Non-pigmented ciliary epithelial cell (primary cell): Measurements from ENCODE around the gene ITGA2B.
"Not testable (repeated sequence)": the region's sequence is repeated elsewhere in the genome, so short reads cannot be mapped to it uniquely, and the experiment has no call there.

ENCODE experiments used
- DNase-seq: peaks from one replicate; pipeline ENCODE4 v3.0.0-alpha.2; 2010; ENCODE audit warnings: low read depth

The ITGA2B gene

DNA sequence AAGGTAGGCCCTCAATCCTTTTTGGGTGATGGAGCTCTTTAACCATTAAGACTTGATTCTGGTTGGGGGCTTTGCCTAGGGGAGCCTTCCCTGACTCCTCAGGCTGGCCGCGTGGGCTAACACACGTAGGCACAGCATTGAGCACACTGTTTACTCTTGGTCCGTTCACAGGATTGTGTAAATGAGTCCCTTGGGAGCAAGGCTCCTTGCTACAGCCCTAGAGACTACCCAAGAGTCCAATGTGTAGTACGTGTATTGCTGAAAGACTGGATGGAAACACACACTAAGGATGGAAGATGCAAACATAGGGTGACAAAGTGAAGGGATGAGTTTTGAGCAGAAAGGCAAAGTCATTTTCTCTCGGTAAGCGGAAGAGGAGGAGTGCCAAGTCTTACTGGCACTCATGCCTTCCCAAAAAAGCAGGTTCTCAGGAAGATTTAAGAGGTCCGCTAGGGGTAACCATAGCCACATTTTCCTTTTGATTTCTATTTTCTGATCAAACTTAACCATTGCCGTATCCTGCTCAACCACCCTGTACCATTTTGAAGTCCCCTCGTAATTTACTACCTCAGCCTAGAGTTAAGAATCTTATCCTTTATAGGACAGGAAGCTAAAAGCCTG lies 911 bp upstream of the ITGA2B start:
- no peak for DNase-seq

DNA sequence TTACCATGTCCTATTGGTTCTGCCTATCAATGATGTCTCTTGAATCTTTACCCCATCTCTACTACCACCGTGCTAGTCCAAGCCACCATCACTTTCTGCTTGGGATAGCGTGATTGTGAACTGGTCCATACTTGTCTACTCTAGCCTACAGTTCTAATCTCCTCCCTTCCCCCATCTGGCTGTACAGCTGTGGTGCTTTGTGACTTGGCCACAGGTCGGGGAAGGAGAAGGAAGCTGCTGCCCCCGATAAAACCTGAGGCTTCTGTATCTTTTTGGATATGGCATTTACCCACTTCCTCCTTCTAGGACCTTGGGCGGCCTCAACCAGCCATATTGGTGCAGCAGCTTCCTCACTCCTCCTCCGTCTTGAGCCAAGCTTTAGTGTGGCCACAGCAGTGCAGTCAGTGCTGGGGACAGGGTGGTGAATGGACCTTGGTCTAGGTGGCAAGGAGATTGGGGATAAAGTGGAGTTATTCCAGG lies 314 bp upstream of the ITGA2B start:
- DNase-seq = no peak

DNA sequence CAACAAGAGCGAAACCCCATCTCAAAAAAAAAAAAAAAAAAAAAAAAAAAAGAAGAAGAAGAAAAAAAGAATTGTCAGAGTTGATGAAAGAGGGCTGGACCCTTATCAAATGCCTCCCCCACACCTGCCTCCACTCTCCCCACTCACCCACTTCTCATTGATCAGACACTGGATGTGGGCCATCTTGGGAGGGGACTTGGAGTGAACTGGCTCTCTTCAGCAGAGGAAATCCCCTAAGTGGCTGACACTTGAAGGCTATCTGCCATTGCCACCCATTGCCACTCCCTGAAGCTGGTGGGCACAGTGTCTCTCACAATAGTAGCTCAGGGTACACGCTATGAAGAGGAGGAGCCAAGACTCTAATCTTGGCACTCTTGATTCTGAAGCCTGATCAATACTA lies 1.6 kb downstream of the ITGA2B start:
- DNase-seq = no peak

DNA sequence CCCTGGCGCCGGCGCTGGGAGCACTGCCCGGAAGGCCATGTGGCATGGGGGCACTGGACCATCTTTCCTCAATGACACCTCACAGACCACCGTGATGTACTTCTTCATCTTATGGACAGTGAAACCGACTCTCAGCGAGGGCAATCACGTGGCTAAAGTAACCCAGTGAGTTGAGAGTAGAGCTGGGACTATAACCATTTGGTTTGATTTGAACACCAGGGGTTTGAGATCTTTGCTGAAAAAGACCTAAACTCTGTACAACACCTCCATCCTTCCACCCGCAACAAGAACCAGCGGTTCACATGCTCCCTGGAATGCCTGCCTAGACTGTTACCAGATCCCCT lies 3.3 kb downstream of the ITGA2B start:
- no peak for DNase-seq

DNA sequence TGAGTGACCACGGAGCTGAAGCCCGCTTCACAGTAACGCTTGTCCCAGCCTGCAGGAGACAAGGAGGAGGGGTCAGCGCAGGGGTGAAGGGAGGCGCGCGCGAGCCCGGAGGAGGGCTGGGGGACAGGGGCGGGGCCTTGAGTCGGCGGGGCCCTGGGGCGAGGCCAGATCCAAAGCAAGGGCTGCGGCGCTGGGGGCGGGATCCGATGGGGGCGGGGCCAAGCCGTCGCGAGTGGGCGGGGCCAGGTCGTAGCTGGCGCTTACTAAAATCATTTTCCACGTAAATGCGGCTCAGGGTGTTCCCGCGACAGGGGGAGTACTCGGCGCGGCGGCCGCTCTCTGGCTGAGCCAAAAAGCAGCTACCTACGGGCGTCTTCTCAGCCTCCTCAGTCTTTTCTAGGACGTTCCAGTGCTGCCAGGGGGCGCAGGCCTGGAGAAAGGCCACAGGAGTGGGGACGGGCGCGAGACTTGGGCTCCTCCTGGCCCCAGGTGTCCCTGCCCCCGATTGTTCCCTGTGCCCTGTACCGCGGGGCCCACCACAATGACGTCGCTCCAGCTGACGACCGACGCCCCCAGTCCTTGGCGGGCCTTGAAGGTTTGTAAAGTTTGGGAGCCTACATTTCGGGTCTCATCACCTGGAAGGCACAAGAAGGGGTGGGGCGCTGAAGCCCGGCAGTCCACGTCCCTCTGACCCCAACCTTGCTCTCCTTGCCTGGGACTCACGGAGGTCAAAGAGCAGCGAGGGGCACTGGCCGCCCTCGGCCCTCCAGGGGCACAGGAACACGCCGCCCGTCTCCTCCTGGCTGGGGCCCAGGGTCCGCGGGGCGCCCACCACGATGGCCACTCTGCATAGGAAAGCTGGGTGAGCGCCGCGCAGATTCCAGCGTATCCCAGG lies 3.9 kb downstream of the ITGA2B start:
- DNase-seq = no peak

DNA sequence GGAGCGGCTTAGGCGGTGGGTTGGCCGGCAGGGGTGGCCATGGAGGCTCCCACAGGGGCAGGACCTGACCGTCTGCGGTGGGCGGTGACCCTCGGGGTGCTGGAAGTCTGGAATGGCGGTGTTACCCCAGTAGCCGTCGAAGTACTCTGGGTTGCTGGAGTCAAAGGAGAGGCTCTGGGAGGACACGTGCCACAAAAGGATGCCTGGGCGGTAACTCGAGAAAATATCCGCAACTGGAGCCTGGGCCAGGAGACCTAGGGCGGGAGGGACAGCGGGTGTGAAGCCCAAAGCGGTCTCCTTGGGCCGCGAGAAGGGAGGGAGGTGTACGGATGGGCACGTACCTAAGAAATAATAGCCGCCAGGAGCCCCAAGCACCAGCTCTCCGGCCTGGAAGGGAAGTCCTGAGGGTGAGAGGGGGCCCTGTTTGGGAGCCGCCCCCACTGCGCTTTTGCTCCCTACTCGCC lies 4.6 kb downstream of the ITGA2B start:
- no peak for DNase-seq

DNA sequence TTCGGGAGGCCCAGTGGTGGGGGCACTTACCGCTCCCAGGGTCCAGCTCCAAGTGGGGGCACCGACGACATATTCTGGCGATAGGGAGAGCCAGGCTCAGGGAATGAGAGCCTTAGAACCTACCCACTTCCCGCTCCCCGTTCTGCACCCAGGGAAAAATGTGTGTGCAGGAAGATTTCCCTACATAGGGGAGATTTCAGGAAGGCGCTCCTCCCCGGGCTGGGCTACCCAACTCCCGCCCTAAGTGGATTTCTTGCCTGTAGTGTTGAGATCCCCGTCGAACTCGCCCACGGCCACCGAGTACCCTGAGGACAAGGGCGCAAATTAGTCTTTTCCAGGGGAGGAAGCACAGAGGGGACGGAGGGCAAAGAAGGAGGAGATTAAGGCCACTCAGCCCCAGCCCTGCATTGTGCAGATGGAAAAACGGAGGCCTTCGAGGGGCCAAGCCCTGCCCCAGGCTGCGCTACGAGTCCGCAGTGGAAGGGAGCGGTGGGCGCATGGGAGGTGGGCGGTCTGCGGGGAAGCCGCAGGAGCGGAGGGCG lies 5.1 kb downstream of the ITGA2B start:
- DNase-seq = no peak

DNA sequence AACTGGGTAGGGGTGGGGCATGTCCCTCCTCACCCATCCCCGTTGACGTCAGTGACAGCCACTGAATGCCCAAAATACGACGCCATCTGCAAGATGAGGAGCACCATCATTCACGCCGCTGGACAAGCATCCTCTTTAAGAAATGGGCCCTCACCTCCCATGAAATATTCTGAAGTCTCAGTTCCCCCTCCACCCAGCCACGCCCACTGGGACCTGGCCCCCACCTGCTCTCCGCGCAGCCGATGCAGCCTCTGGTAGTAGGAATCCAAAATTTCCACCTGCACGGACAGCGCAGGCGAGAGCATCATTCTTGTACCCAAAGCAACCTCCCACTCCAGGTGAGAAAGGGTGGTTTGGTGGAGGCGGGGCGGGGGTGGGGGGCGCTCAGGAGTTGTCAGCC lies 5.6 kb downstream of the ITGA2B start:
- no peak for DNase-seq

DNA sequence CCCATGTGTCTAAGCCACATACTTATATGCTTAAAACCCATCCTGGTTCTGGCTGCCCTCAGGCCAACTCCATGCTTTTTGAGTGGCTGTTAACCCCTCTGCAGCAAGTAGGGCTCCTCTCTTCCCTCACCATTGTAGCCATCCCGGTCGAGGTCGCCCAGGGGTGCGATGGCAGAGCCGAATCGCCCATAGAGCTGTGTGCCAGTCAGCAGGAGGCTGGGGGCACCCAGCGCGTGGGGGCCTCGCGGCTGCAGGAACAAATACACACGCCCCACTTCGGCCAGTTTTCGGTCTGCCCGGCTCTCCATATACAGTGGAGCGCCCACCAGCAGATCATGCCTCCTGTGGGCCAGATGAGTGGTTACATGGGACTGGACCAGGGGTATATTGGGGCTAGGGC lies 6.1 kb downstream of the ITGA2B start:
- DNase-seq = no peak

DNA sequence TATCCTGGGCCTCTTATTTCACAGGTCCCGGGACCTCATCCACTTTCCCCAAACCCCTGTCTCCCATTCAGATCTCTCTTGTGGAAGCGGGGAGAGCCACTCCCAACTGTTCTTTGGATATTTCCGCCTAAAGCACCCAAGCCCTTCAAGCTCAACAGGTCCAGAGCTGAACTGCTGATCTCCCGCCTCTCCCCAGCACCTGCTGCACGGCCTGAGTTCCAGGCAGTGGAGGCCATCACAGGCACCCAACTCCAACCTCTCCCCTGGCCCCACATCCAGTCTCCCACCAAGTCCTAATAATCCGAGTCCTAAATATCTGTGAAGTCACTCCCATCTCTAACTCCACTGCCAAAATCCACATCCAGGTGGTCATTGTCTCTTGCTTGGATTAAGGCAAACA lies 6.5 kb downstream of the ITGA2B start:
- DNase-seq = no peak

DNA sequence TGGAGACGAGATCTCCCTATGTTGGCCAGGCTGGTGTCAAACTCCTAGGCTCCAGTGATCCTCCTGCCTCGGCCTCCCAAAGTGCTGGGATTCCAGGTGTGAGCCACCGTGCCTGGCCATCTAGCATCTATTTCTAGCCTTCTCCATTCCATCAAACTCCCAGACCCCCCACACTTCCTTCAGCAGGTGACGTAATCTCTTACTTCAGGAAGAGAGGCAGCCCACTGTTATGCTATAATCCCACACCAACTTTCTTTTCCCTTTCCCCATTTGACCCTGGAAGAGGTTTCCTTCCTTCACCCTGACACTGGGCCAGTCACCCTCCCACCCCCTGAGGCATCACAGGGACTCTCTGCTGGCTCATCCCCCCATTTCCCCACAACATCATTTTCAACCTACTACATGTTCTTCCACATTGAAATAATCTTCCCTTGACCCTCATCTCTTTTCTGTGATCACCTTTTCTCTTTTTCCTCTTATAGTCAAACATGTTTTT lies 7.6 kb downstream of the ITGA2B start:
- no peak for DNase-seq

DNA sequence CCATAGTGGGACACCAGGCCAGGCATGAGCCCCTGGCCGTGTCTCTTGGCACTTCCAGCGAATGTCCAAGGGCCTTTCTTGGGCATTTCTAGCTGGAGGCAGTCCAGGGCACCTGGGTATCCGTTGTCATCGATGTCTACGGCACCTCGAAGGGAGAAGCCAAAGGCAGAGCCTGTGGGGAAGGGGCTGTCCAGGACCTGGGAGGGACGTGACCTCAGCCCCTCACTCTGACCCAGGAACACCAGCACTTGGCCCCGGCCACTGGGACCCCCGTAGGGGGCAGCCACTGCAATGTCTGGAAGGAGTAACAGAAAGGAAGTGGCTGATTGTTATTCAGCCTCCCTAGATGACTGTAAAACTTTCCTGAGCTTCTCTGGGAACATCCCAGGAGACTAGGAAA lies 8.7 kb downstream of the ITGA2B start:
- no peak for DNase-seq

DNA sequence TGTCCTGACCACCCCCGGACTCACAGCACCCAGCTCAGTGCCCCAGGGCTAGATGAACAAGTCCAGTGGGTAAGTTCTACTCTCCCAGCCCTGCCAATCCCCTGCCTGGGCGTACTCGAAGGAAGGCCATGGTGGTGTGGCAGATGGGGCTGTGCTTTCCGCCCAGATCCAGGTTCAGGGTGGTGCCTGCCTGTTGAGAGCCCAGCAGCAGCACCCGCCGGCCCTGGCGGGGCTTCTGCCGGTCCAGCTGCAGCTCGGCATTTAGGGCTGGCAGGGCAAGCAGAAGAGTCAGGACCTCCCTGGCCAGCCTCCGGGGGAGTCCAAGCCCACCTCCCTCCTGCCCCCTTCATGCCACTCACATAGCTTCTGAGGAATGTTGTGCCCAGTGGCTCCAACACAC lies 9.6 kb downstream of the ITGA2B start:
- no peak for DNase-seq

DNA sequence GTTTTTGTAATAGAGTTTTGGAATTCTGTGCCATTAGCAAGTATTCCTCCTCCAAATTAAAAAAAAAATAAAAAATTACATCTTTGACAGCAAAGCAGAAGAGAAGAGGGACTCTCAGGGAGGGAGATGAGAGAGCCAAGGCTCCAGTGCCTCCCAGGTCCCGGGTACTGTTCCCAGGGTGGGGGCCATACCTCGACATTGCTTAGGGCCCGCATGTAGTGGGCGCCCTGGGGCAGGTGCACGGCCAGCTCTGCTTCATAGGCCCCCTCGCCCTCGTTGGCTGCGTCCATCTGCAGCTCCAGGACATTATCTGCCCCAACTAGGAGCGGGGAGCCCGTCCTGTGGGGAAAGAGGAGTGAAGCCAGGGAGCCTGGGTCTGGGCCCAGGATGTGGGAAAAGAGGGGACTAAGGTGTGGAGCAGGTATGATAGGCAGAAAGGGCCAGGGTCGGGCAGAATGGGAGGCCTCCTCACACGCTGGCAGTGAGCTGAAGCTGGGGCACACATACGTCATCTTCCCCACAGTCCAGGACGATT lies 11.2 kb downstream of the ITGA2B start:
- DNase-seq = no peak

DNA sequence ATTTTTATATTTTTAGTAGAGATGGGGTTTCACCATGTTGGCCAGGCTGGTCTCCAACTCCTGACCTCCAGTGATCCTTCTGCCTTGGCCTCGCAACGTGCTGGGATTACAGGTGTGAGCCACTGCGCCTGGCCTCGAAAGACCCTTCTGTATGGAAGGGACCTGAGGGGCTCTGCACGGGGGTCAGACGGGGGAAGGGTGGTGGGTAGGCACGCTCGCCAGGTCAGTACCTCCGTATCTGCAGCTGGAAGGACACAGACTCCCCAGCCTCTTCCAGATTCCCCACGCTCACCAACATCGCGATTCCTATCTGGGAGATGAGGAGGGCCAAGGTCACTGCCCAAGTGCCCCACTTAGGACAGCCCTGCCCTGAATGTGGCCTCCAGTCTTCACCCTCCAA lies 12.7 kb downstream of the ITGA2B start:
- no peak for DNase-seq

DNA sequence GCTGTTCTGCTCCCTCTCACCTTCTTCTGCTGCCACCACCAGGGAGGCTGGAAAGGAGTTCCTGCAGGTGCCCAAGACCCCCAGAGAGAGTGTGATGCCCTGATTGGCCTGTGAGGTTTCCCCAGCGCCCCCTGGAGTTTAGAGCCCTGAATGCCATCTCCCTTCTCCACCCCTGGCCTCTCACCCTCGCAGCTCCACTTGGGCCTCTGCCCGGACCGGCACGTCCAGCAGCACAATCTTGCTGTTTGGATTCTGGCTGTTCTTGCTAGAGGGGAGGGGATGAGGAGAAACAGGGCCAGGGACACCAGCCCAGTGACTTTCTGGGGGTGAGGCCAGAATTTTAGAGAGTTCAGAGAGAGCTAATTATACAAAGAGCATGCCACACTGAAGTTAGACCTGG lies 13.3 kb downstream of the ITGA2B start:
- DNase-seq = no peak

DNA sequence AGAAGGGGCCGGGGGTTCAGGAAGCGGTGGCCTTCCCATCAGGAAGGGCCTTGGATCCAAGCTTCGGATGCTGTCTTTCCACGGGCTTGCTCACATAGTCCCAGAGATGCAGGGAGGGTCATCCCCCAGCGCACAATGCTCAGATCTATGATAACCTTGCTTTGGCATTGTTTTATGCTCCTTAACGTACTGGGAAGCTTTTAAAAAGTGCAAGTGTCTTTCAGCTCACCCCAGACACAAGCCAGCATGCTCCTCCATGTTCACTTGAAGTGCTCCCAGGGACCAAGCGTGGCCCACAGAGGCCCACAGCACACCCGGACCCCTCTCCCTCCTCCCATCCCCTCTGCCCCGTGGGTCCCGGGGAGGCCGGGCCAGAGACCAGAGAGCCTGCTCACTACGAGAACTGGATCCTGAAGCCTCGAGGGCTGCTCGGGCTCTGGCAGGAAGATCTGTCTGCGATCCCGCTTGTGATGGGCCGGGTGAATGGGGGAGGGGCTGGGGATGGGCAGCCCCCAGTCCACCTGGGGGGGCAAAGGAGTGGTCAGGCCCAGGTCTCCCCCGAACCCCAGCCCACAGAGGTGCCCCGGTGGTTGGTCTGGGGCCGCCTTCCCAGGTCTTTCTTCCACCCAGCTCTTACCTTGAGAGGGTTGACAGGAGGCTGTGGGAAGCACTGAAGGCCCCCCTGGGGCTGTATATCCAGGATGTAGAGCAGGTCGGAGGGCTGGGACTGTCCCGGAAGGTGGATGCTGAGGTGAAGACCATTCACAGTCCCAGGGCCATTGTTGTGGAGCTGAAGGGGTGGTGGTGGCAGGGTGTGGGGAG lies 14.0 kb downstream of the ITGA2B start:
- DNase-seq = no peak

DNA sequence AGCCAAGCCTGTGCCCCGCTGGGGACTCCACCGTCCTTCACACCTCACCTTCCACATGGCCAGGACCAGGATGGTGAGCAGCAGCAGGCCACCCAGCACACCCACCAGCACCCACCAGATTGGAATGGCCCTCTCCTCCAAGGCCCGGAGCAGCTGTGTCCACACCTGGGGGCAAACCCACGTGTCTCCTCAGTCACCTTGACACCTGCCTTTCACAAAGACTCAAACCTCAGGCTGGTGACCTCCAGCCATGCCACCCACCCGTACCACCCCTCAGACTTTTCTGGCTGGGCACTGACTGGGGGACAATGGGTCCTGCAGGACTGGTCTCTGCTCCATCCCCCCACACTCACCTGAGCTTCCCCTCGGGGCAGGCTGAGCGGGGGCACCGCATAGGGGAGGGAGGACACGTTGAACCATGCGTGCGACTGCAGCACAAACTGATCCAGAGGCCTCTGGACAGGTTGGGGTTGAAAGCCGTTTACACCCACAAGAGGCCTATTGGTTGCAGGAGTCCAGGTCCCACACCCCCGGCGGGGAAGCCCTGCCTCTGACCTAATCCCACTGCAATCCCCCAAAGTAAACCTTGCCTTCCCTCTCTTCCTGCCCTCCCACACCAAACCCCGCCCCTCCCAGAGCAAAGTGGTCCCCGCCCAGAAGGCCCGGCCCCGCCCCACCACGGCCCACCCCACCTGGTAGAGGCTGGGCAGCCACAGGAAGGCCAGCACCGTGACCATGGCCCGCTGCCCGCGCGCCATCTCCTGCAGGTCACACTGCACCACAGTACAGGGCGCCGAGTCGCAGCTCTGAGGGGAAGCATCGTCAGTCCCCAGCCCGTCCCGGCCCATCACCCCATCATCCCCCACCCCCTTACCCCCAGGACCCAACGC lies 14.9 kb downstream of the ITGA2B start:
- DNase-seq = no peak

DNA sequence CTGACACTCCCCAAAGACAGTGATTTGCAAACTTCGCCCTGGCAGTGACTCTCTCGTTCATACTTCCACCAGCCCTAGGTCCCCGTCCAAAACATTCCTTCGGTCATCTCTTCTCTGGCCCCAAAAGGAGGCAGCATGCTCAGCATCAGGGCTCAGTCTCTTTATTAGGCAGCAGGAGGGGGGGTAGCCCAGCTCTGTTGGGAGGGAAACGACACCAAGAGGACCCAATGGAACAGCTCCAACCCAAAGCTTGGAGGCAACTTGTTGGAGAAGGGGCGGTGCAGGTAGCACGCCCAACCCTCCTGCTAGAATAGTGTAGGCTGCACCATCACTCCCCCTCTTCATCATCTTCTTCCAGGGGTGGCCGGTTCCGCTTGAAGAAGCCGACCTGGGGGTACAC lies 17.4 kb downstream of the ITGA2B start:
- no peak for DNase-seq

DNA sequence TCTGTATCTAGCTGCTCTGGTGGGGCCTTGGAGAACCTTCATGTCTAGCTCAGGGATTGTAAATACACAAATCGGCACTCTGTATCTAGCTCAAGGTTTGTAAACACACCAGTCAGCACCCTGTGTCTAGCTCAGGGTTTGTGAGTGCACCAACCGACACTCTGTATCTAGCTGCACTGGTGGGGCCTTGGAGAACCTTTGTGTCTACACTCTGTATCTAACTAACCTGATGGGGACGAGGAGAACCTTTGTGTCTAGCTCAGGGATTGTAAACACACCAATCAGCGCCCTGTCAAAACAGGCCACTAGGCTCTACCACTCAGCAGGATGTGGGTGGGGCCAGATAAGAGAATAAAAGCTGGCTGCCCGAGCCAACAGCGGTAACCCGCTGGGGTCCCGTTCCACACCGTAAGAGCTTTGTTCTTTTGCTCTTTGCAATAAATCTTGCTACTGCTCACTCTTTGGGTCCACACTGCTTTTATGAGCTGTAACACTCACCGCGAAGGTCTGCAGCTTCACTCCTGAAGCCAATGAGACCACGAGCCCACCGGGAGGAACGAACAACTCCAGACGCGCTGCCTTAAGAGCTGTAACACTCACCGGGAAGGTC lies 19.9 kb downstream of the ITGA2B start:
- not testable (repeated sequence) for DNase-seq
